Measurements from ENCODE around the gene INPP5B. TPM values are rescaled to one million over a fixed set of nuclear protein-coding genes. Genes with fewer than 3 reads are reported as not detected.

INPP5B gene
- total and polyA plus RNA-seq, 10 of the 15 experiments (the other 5 are each of a cell fraction or from before 2014, with no cell fraction given): 10.9 to 54.4 (median 26.9) TPM

- TF ChIP-seq EGR1 (IDR thresholded peaks at IDR 0.05; ENCODE audit: borderline replicate concordance in 1 of 2, low read depth in 2 of 2, low read length in 2 of 2) (no peak), EED (IDR thresholded peaks at IDR 0.05; ENCODE audit: low read depth) (no peak), TARDBP (IDR thresholded peaks at IDR 0.05; ENCODE audit: borderline replicate concordance) (no peak), MEF2B (IDR thresholded peaks at IDR 0.05; ENCODE audit: partially characterized antibody, poor library complexity, severe bottlenecking) (no peak)
These were observed 107.2 kb downstream of the INPP5B start (continued) for GRCh38 chr1:37839676-37840075.

DNA sequence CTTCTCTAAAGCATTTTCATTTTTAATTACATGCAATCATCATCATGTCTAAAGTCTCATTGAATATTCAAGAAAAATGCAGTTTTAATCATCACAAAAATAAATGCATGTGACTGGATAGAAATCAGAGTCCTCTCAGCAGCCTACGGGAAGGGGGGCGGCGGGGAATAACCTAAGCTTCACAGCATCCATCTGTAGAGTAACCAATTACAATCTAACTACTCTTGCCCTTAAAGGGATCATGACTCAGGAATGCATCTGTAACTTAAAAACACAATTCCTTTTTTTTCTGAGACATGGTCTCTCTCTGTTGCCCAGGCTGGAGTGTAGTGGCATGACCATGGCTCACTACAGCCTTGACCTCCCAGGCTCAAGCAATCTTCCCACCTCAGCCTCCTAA is 110.1 kb downstream of the INPP5B start:
- H3K9me3 ChIP-seq (replicated peaks; ENCODE audit: control insufficient read depth, insufficient read depth, low read length): no peaks in the 10 kb centered on the region
- TF ChIP-seq CREB1 (IDR thresholded peaks at IDR 0.05; ENCODE audit: low read depth): no peak
- TF ChIP-seq PBX3 (IDR thresholded peaks at IDR 0.05; ENCODE audit: insufficient replicate concordance, low read depth, low read length): no peak
- no peak for TF ChIP-seq E4F1 (IDR thresholded peaks at IDR 0.05; ENCODE audit: borderline replicate concordance, partially characterized antibody)
- TF ChIP-seq IKZF1 (conservative IDR thresholded peaks at IDR 0.05): no peak
- no peak for TF ChIP-seq PRDM15 (CRISPR knock-in tag; IDR thresholded peaks at IDR 0.05)
- H2AFZ ChIP-seq (ENCODE audit: control insufficient read depth, low read depth, low read length): no peak overlapping the region
- no peak for FAIRE-seq
- ChIA-PET RAD21 (ENCODE audit: unreplicated experiment) (no interaction called here), POLR2A (no interaction called here), SMC1A (ENCODE audit: uncharacterized antibody, unreplicated experiment) (interaction anchor here (0.6 to 1.0 kb wide), 2 partner anchors 23 to 251 kb away, joined by 3 read pairs; no protein-coding TSS in a partner anchor), CTCF (interaction anchor here (0.8 to 3.7 kb wide), 2 partner anchors 23 to 25 kb away, joined by 3 to 12 read pairs; partner anchors contain the start of gene MTF1)
- H3K79me2 ChIP-seq (ENCODE audit: control insufficient read depth, insufficient read depth, low read length): no peaks in the 10 kb centered on the region
- no TSS peak for BruUV-seq (replicated peaks)
- no peak overlapping the region for H3K4me3 ChIP-seq
- intact Hi-C loops (cut with micrococcal nuclease; ENCODE audit: unreplicated experiment): no loop called here
- no peak overlapping the region for H3K27ac ChIP-seq (ENCODE audit: control insufficient read depth, insufficient read depth)
- no peak for ATAC-seq
- peaks cover 21 to 27% of the 10 kb centered on the region in 2 experiments for H3K36me3 ChIP-seq (ENCODE audit: control insufficient read depth in 2 of 2, insufficient read depth in 2 of 2, low read length in 1 of 2)
- no peaks in the 10 kb centered on the region for H4K20me1 ChIP-seq (ENCODE audit: control insufficient read depth, insufficient read depth)
- in situ Hi-C loops (cut with MboI): no loop called here
- no peaks in the 10 kb centered on the region for H3K27me3 ChIP-seq (replicated peaks in 1 of 2; ENCODE audit: control insufficient read depth in 2 of 2, insufficient read depth in 2 of 2, low read length in 1 of 2)
- WGBS (ENCODE audit: insufficient coverage, insufficient replicate concordance, low lambda C conversion rate, missing lambda C conversion rate): 67% methylated on average over 3 of the region's 3 CpGs
- H3K4me1 ChIP-seq (ENCODE audit: control insufficient read depth, insufficient read depth, low read length): no peaks in the 10 kb centered on the region
- no peak overlapping the region for H3K9ac ChIP-seq (ENCODE audit: control insufficient read depth, insufficient read depth, low read length)
- no peak overlapping the region for H3K4me2 ChIP-seq (ENCODE audit: control insufficient read depth, insufficient read depth)
- no peak for DNase-seq (ENCODE audit: low read depth, low spot score)
